A549 (cell line): ENCODE measurements around the gene ANKRD34A. TPM values are rescaled to one million over a fixed set of nuclear protein-coding genes. Genes with fewer than 3 reads are reported as not detected.

Source experiments
- ATAC-seq, 2 experiments: fragments of 200-7000 bp in 1 of 2; fragments of >200 bp in 1 of 2; cut with Nextera tagmentation in 1 of 2; cut with Tn5 transposase in 1 of 2; 3 replicates each; pipeline versions ENCODE4 v1.8.0 to v1.9.1; 2018 to 2020; ENCODE audit warnings: mild to moderate bottlenecking in 1 of 2, moderate library complexity in 1 of 2
- CTCF ChIA-PET: fragments of 300-600 bp; sonication (Branson Sonifier 250); formaldehyde crosslinking; extraction: SDS; loops from one replicate; lab custom pipeline; 2021; ENCODE audit warnings: antibody characterized with exemption, inconsistent platforms; lab: Yijun Ruan, JAX
- POLR2A ChIA-PET: fragments of 350-600 bp; formaldehyde crosslinking; extraction: SDS; loops from one replicate; lab custom pipeline; 2021; ENCODE audit warnings: antibody characterized with exemption, inconsistent platforms; lab: Yijun Ruan, JAX
- DNase-seq, 2 experiments: peaks; one replicate each; pipeline versions ENCODE4 v3.0.0 to v3.0.0-alpha.2; 2011 to 2016; ENCODE audit warnings: low read depth in 1 of 2, low spot score in 1 of 2
- FAIRE-seq: peaks from 2 replicates; lab custom pipeline; 2011; peaks lifted over from hg19 to GRCh38; lab: Jason Lieb, UNC
- H3K27ac ChIP-seq, 2 experiments: fragments of >200 bp; sonication (Bioruptor Twin); formaldehyde crosslinking; 3 replicates each; pipeline ENCODE4 v1.5.1; 2016 to 2017
- H3K4me1 ChIP-seq: fragments of >200 bp; sonication (Bioruptor Twin); formaldehyde crosslinking; 3 replicates; pipeline ENCODE4 v1.6.1; 2016
- H3K4me2 ChIP-seq: fragments of >200 bp; sonication (Bioruptor Twin); formaldehyde crosslinking; 3 replicates; pipeline ENCODE4 v1.6.1; 2016
- H3K4me3 ChIP-seq: fragments of >200 bp; sonication (Bioruptor Twin); formaldehyde crosslinking; 3 replicates; pipeline ENCODE4 v1.5.1; 2016
- H3K9me3 ChIP-seq: fragments of >200 bp; sonication (Bioruptor Twin); formaldehyde crosslinking; 3 replicates; pipeline ENCODE4 v1.6.1; 2016
- CEBPB ChIP-seq, 2 experiments: fragments of >200 bp in 1 of 2; sonication (Bioruptor Twin) in 1 of 2; formaldehyde crosslinking in 1 of 2; IDR thresholded peaks; 2 replicates each; pipeline ENCODE4 v1.6.1; 2012 to 2016
- CHD2 ChIP-seq: fragments of 150-350 bp; IDR thresholded peaks from 2 replicates; pipeline ENCODE4 v1.6.1; 2014; ENCODE audit warnings: low read length; ENCODE audit not compliant: partially characterized antibody
- CHD4 ChIP-seq: fragments of 200-600 bp; sonication (generic); IDR thresholded peaks from 2 replicates; pipeline ENCODE4 v1.6.1; 2016; ENCODE audit warnings: antibody characterized with exemption, mild to moderate bottlenecking, borderline replicate concordance
- ELK1 ChIP-seq: fragments of 150-350 bp; IDR thresholded peaks from 2 replicates; pipeline ENCODE4 v1.6.1; 2014; ENCODE audit warnings: low read depth, mild to moderate bottlenecking, low read length
- FOSB ChIP-seq: fragments of 250-450 bp; sonication (Bioruptor Pico); IDR thresholded peaks from 2 replicates; pipeline ENCODE4 v1.5.0; 2020; ENCODE audit warnings: mild to moderate bottlenecking, moderate library complexity
- HDAC2 ChIP-seq: fragments of 200-600 bp; sonication (generic); IDR thresholded peaks from 2 replicates; pipeline ENCODE4 v1.6.1; 2016
- HMGXB4 ChIP-seq: fragments of 250-450 bp; sonication (Bioruptor Pico); IDR thresholded peaks from 2 replicates; pipeline ENCODE4 v1.5.0; 2021; ENCODE audit warnings: mild to moderate bottlenecking, moderate library complexity, borderline replicate concordance
- HOXB5 ChIP-seq: fragments of 250-450 bp; sonication (Bioruptor Pico); IDR thresholded peaks from 2 replicates; pipeline ENCODE4 v1.5.0; 2020; ENCODE audit warnings: mild to moderate bottlenecking, moderate library complexity
- KDM1A ChIP-seq: fragments of 200-600 bp; sonication (generic); IDR thresholded peaks from 2 replicates; pipeline ENCODE4 v1.6.1; 2016; ENCODE audit warnings: low read depth, mild to moderate bottlenecking
- MAFK ChIP-seq: fragments of 450-650 bp; IDR thresholded peaks from 2 replicates; pipeline ENCODE4 v1.6.1; 2014; ENCODE audit not compliant: partially characterized antibody
- NPAS2 ChIP-seq: fragments of 250-450 bp; sonication (Bioruptor Pico); IDR thresholded peaks from 2 replicates; pipeline ENCODE4 v1.8.0; 2022; ENCODE audit warnings: mild to moderate bottlenecking, moderate library complexity, borderline replicate concordance
- NR3C1 ChIP-seq: fragments of >200 bp; sonication (Bioruptor Twin); formaldehyde crosslinking; IDR thresholded peaks from 3 replicates; pipeline ENCODE4 v1.6.1; 2017
- PHF8 ChIP-seq: fragments of 200-600 bp; sonication (generic); IDR thresholded peaks from 2 replicates; pipeline ENCODE4 v1.6.1; 2016; ENCODE audit warnings: low read depth, mild to moderate bottlenecking, antibody characterized with exemption, moderate library complexity, borderline replicate concordance
- RNF2 ChIP-seq: fragments of 200-600 bp; sonication (generic); IDR thresholded peaks from 2 replicates; pipeline ENCODE4 v1.6.1; 2016; ENCODE audit warnings: low read depth, mild to moderate bottlenecking, antibody characterized with exemption, moderate library complexity, borderline replicate concordance
- SREBF2 ChIP-seq: fragments of 450-650 bp; IDR thresholded peaks from 2 replicates; pipeline ENCODE4 v1.6.1; 2014; ENCODE audit warnings: mild to moderate bottlenecking, moderate library complexity
- USF2 ChIP-seq: fragments of 450-650 bp; IDR thresholded peaks from 2 replicates; pipeline ENCODE4 v1.6.1; 2014; ENCODE audit warnings: antibody characterized with exemption
- ZC3H11A ChIP-seq: fragments of 450-650 bp; IDR thresholded peaks from 2 replicates; pipeline ENCODE4 v1.6.1; 2014; ENCODE audit warnings: antibody characterized with exemption, mild to moderate bottlenecking
- ZNF302 ChIP-seq: fragments of 250-450 bp; sonication (Bioruptor Pico); IDR thresholded peaks from 2 replicates; pipeline ENCODE4 v1.9.0; 2021; ENCODE audit warnings: inconsistent platforms, mild to moderate bottlenecking, moderate library complexity
- WGBS: methylation state at CpG from one replicate; pipeline ENCODE4 v1.1.6; 2017; ENCODE audit errors: missing lambda C conversion rate; 5-methylcytosine and 5-hydroxymethylcytosine counted together
- polyA plus RNA-seq, 4 experiments: library from polyadenylated mRNA; depleted of rRNA in 3 of 4; stranded (reverse); fragments of >200 nt; fragmentation: RNase III in 1 of 4; extraction: RNeasy Plus Mini Kit Qiagen cat#74134 plus additional on column Dnase treatment in 1 of 4; gene quantifications; 2 replicates in 3 of 4; 3 replicates in 1 of 4; pipeline ENCODE4 v1.2.3, GENCODE V29; 2011 to 2017

The ANKRD34A gene
- polyA plus RNA-seq, 2 of the 4 experiments (the other 2 are of a cell fraction), result 0.30 to 0.39 TPM

- 36% methylated on average over 2 of the region's 2 CpGs for WGBS
- CTCF ChIA-PET, result interaction anchor here (0.7 to 9.1 kb wide), 7 partner anchors 10 to 123 kb away, joined by 3 to 110 read pairs (median 4); no protein-coding TSS in a partner anchor
- TF ChIP-seq PHF8 (no peak), ZC3H11A (no peak), RNF2 (no peak), ELK1 (no peak), ZNF302 (CRISPR knock-in tag) (no peak), CEBPB (IDR thresholded peaks at IDR 0.05) (no peak), CHD2 (no peak), HDAC2 (no peak), KDM1A (no peak), FOSB (CRISPR knock-in tag) (no peak)
- TF ChIP-seq, all 56 proteins: peak for 0
- H3K4me3 ChIP-seq, result no peak overlapping the region
- FAIRE-seq (no peak), DNase-seq (no peak), ATAC-seq (no peak)
- POLR2A ChIA-PET, result no interaction called here
- H3K9me3 ChIP-seq, result peaks cover 10% of the 10 kb centered on the region; the same call in 2 of the 3 replicates
- H3K4me1 ChIP-seq, result peaks cover 22% of the 10 kb centered on the region
- H3K27ac ChIP-seq, result no peak overlapping the region
- H3K4me2 ChIP-seq, result no peak overlapping the region
Observed at GRCh38 chr1:145967288-145967687, 2.9 kb upstream of the ANKRD34A start.

- POLR2A ChIA-PET, result interaction anchor here (0.6 to 3.1 kb wide), 8 partner anchors 8 to 684 kb away, joined by 3 to 39 read pairs (median 6); partner anchors contain the start of genes PIAS3 and RBM8A
- ATAC-seq, result no peak
- H3K4me3 ChIP-seq, result peak overlapping the region; percentile 55
Observed at GRCh38 chr1:145965119-145965744, 857 bp upstream of the ANKRD34A start.

More at GRCh38 chr1:145965119-145965744, 857 bp upstream of the ANKRD34A start:
- H3K27ac ChIP-seq, result peak overlapping the region; percentile 78 to 87
- TF ChIP-seq ZNF302 (CRISPR knock-in tag), result no peak
- TF ChIP-seq HDAC2, result no peak
- TF ChIP-seq NR3C1, result no peak
- no peak for TF ChIP-seq USF2
- TF ChIP-seq KDM1A, result no peak
- no peak for TF ChIP-seq NPAS2 (CRISPR knock-in tag)
- no peak for TF ChIP-seq HMGXB4 (CRISPR knock-in tag)
- no peak for TF ChIP-seq MAFK
- TF ChIP-seq SREBF2, result no peak
- no peak for TF ChIP-seq CHD4
- TF ChIP-seq HOXB5 (CRISPR knock-in tag), result no peak
- FAIRE-seq (no peak), DNase-seq (no peak)
- peak overlapping the region; percentile 92 for H3K4me2 ChIP-seq
- 22% methylated on average over 5 of the region's 5 CpGs for WGBS
- peaks cover 33% of the 10 kb centered on the region for H3K4me1 ChIP-seq
- CTCF ChIA-PET, result interaction anchor here (0.8 to 9.1 kb wide), 8 partner anchors 14 to 73 kb away, joined by 3 to 110 read pairs (median 4); partner anchors contain the start of gene ITGA10
- peaks cover 10% of the 10 kb centered on the region; the same call in 2 of the 3 replicates for H3K9me3 ChIP-seq
